ENCODE measurements around the gene DNAJC18.

DNA sequence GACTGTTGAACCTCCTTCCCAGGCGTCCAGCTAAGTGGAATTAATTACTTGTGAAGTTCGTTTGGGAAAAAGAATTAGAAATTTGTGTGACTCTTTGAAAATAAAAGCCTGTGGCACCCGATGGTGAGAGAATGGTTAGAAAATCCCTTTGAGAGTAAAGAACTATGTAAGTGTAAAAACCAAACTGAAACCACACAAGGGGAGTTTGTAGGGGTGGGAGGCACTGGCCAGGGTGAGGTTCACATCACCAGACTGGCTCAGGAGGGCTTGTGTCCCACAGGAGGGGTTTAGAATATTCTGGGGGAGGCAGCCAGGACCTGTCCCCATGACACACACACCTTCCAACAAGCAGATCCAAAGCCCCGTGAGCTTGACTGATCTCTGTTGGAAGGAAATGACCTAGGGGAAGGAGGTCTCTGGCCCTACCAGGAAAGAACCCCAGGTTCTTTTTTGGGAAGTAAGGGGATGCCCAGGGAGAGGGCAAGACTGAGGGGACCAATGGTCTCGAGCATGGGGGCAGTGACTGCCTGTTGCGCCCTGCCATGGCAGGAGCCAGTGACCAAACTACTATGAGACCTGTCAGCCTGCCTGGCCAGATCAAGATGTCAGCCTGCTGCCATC, 39.7 kb downstream of the DNAJC18 start:
- no peak for TF ChIP-seq ELF4 (IDR thresholded peaks at IDR 0.05)
- no peak for TF ChIP-seq FOXA1 (IDR thresholded peaks at IDR 0.05)
- TF ChIP-seq TARDBP (IDR thresholded peaks at IDR 0.05): no peak
- TF ChIP-seq FOXK2 (IDR thresholded peaks at IDR 0.05): no peak
- no peak for TF ChIP-seq NFRKB (IDR thresholded peaks at IDR 0.05)

Measured in HEK293T (cell line).